ENCODE measurements around the gene RABGAP1L.

DNA sequence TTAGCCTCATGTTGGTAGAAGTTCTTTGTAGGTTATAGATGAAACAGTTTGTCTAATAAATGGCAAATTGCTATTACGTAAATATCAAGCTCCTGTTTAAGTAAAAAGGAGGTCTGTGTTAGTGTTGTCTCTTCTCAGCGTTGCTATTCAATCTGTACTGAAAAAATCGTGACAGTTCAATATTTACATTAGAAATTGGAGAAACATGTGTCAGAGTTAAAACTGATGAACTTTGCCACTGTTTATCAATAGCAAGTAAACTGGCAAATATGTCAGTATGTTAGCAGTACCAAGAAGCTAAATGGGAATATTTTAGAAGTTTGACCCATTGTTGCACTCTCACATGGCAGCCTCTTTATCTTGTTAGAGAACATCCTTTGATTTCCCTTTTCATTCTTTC is 506.9 kb downstream of the RABGAP1L start:
- TF ChIP-seq NR2F2 (IDR thresholded peaks at IDR 0.05), result no peak
- TF ChIP-seq, protein P1, sequence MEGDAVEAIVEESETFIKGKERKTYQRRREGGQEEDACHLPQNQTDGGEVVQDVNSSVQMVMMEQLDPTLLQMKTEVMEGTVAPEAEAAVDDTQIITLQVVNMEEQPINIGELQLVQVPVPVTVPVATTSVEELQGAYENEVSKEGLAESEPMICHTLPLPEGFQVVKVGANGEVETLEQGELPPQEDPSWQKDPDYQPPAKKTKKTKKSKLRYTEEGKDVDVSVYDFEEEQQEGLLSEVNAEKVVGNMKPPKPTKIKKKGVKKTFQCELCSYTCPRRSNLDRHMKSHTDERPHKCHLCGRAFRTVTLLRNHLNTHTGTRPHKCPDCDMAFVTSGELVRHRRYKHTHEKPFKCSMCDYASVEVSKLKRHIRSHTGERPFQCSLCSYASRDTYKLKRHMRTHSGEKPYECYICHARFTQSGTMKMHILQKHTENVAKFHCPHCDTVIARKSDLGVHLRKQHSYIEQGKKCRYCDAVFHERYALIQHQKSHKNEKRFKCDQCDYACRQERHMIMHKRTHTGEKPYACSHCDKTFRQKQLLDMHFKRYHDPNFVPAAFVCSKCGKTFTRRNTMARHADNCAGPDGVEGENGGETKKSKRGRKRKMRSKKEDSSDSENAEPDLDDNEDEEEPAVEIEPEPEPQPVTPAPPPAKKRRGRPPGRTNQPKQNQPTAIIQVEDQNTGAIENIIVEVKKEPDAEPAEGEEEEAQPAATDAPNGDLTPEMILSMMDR (IDR thresholded peaks at IDR 0.05; ENCODE audit: low read depth, low read length, missing input control), result no peak
- TF ChIP-seq HNF4G (IDR thresholded peaks at IDR 0.05), result no peak
- TF ChIP-seq, protein P2, sequence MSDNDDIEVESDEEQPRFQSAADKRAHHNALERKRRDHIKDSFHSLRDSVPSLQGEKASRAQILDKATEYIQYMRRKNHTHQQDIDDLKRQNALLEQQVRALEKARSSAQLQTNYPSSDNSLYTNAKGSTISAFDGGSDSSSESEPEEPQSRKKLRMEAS (IDR thresholded peaks at IDR 0.05), result peak; percentile 27
- TF ChIP-seq RAD21 (IDR thresholded peaks at IDR 0.05), result peak in 1 of 2 donors; percentile 25
- no peak for TF ChIP-seq TAF1 (conservative IDR thresholded peaks at IDR 0.05)
- TF ChIP-seq FOXA1 (IDR thresholded peaks at IDR 0.05), result peak; percentile 71
- TF ChIP-seq, protein P3, sequence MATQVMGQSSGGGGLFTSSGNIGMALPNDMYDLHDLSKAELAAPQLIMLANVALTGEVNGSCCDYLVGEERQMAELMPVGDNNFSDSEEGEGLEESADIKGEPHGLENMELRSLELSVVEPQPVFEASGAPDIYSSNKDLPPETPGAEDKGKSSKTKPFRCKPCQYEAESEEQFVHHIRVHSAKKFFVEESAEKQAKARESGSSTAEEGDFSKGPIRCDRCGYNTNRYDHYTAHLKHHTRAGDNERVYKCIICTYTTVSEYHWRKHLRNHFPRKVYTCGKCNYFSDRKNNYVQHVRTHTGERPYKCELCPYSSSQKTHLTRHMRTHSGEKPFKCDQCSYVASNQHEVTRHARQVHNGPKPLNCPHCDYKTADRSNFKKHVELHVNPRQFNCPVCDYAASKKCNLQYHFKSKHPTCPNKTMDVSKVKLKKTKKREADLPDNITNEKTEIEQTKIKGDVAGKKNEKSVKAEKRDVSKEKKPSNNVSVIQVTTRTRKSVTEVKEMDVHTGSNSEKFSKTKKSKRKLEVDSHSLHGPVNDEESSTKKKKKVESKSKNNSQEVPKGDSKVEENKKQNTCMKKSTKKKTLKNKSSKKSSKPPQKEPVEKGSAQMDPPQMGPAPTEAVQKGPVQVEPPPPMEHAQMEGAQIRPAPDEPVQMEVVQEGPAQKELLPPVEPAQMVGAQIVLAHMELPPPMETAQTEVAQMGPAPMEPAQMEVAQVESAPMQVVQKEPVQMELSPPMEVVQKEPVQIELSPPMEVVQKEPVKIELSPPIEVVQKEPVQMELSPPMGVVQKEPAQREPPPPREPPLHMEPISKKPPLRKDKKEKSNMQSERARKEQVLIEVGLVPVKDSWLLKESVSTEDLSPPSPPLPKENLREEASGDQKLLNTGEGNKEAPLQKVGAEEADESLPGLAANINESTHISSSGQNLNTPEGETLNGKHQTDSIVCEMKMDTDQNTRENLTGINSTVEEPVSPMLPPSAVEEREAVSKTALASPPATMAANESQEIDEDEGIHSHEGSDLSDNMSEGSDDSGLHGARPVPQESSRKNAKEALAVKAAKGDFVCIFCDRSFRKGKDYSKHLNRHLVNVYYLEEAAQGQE (IDR thresholded peaks at IDR 0.05), result peak; percentile 38
- no peak for TF ChIP-seq GABPA (IDR thresholded peaks at IDR 0.05 in 1 of 2, conservative IDR thresholded peaks at IDR 0.05 in 1 of 2)
- TF ChIP-seq EGR1 (IDR thresholded peaks at IDR 0.05; ENCODE audit: low read depth in 2 of 2), result no peak
- peak; percentile 58 for TF ChIP-seq SP1 (IDR thresholded peaks at IDR 0.05)
- TF ChIP-seq JUND (IDR thresholded peaks at IDR 0.05), result no peak
- no peak for TF ChIP-seq ZBTB33 (IDR thresholded peaks at IDR 0.05)
- peak; percentile 40 to 67 for TF ChIP-seq RXRA (IDR thresholded peaks at IDR 0.05)

Data from liver (tissue), 3 donors.